ENCODE measurements around the gene MFAP3L.
A peak's percentile ranks its signal among the peaks of the same experiment; 100 is the strongest.
"Not testable (repeated sequence)": the region's sequence is repeated elsewhere in the genome, so short reads cannot be mapped to it uniquely, and the experiment has no call there.

Gene MFAP3L

DNA sequence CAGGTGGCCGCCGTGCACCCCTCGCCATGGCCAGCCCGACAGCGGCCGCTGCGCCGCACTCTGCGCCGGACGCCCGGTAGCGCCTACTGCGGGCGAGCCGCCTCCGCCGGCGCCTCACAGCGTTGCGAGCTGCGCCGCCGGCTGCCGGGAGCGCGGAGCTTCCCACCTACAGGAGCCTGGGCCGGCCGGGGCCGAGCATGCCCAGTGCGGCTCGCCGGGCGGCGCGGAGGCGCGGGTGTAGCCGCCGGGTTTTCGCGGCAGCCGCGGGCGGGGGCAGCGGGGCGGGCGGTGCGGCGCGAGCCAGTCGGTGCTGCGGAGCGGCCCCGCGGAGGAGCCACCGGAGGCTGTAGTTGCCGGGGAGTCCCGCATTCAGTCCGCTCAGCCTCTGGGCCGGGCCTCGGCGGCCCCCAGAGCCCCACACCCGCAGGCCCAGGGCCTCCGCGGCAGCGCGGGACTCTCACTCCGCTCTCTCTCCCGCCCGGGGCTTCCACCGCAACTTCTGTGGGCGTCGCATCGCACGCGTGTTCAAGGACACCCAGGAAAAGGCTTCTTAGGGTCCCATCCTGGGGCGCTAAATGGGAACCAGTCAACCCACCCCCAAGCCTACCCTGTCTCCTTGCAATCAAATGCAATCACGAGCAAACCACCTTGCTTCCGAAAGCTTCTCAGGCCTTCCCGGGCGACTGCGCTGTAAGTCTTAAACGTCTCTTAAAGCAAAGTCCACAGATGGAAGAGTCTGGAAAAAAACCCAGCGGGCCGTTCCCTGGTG lies at the start of gene MFAP3L:
TSS of gene MFAP3L (minus strand) at position 143 of the 769 bp plus-strand sequence. CDS start 20,518 bp downstream, outside the sequence.
- peak; percentile 45 for DNase-seq (ENCODE audit: low read depth, low spot score)

DNA sequence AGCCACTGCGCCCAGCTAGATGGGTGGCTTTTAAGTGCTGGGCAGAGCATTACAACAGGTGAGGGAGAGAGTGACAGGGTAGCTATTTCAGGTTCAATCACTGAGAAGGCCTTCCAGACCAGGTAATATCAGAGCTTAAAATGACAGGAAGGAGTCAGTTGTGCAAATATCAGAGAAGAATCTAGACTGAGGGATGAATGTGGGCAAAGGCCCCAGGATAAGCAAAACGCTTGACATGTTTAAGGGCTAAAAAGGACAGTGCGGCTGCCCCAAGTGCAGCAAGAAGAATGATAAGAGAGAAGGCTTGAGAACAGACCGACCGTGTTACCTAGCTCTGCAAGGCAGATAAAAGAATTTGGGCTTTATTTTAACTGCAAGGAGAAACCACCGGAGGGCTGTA lies 45.0 kb upstream of the MFAP3L start:
- DNase-seq (ENCODE audit: low read depth, low spot score), result no peak

DNA sequence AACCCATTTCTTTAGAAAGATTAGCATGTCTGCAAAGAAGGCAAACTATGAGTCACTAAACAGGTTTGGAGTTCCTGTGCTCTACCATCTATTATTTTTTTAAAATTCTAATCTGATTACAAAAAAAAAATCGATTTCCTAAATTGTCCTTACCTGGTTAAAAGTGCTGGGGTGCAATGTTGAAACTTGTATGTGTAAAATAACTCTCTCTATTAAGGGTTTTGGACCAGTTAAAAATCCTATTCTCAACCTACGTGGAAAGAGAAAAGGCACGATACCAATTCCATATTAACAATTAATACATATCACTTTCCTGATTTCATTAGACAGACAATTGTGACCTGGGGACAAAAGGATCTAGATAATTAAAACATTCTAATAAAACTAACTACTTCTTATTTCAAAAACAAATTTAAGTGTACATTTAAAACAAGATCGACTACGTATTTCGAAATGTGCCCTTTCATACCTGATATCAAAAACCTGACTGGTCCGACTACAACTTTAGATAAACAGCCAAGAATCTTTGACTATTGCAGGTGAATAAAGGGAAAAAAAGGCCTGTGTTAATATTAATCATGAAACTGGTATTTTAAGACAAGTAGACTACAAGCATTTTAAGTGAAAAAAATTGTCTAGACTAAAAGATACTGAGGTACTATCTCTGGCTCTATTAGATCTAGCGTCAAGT lies 42.4 kb upstream of the MFAP3L start:
- DNase-seq (ENCODE audit: low read depth, low spot score), result no peak

DNA sequence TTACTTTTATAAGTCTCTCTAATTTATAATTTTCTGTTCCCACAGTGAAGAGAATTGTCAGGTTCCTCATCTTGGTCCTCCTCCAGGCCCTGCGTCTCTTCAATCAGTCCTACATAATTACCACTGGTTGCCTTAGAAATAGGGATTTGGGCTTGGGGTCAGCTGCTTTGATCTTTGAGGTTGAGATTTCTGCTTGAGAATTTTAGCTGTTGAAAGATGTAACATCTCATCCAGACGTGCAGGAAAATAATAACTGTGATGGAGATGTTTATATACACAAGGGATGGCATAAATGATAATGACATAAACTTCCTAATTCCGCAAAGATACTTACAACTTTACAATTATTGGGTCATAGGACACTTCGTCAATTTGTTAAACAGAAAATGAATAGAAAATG lies 33.2 kb upstream of the MFAP3L start:
- no peak for DNase-seq (ENCODE audit: low read depth, low spot score)

DNA sequence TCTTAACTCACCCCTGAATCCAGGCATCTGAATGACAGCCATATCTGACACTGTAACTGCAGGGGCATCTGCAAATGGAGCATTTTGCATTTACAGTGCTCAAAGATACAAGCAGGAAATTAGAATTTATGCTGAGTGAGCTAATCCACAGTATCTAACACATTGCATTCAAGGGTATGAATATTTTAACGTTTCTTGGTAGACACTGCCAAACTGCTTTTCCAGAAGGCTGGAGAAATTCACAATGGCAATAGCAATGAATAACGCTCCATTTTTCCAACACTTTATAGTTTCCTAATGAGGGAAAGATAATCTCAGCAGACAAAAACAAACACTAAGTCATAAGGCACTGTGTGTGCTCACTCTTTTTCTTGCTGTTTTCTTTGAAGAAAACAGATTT lies 32.6 kb upstream of the MFAP3L start:
- no peak for DNase-seq (ENCODE audit: low read depth, low spot score)

DNA sequence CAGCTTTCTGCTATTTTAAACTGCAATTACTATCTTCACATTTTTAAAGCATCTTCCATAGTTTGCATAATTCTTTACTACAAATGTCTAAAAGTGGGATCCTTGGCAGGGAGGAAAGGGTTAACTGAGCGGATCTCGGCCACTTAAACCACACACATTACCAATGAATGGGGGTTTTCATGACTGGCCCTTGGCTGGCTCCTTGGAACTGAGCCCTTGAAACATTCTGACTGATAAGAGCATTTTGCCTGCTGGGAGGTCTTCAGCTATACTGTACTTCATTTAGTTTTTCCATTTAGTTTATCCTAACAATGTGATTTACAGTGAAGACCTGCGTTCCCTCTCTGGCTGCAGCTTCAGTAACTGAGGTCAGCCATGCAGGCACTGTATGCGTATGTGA lies 31.7 kb upstream of the MFAP3L start:
- no peak for DNase-seq (ENCODE audit: low read depth, low spot score)

DNA sequence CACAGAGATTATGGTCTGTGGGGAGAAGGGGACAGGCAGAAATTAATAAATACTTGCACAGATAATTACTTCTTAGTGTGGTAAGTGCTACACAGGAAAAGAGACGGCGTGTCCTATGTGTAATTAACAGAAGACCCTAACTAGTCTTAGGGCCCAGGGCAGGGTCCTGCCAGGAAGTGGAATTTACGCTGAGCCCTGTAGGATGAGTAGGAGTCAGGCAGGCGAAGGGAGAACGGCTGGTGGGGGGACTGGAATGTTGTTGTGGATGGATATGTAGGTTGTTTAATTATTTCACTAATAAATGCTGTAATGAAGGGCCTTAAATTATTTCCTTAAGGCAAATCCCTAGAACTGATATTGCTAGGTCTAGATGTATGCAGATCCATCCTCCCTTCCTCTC lies 26.7 kb upstream of the MFAP3L start:
- DNase-seq (ENCODE audit: low read depth, low spot score), result no peak

DNA sequence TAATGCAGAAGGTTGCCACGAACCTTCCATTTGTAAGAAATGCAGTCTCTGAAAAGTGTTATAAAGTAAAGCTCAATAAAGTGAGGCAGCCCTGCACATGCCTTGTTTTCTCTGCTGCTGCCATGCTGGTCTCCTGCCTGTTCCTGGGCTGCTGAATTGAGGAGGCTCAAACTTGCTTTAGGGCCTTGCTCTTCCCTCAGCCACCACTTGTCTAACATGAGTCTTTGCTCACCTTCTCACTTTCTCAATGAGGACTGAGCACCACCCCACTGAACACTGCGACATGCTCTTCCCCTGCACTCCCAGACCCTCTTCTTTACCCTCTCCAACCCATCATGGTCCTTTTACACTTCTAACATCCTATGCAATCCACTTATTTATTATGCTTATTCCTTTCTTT lies 25.2 kb upstream of the MFAP3L start:
- DNase-seq (ENCODE audit: low read depth, low spot score), result no peak

DNA sequence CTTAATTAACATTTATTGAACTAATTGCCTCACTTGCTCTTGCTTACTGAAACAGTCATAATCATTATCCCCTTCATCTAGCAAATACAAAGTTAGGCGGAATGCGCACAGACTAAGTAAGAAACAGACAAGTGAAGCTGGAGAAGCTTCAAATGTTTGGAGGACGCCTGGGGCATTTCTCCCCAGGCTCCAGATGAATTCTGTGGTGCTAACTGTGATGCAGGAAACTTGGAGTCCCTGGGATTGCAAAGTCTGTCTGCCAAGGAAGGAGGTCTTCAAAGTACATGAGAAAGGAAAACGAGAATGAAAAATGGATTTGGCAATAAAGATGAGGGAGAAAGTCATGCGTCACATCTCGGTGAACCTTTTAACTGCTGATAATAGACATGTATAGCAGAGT lies 23.6 kb upstream of the MFAP3L start:
- no peak for DNase-seq (ENCODE audit: low read depth, low spot score)

DNA sequence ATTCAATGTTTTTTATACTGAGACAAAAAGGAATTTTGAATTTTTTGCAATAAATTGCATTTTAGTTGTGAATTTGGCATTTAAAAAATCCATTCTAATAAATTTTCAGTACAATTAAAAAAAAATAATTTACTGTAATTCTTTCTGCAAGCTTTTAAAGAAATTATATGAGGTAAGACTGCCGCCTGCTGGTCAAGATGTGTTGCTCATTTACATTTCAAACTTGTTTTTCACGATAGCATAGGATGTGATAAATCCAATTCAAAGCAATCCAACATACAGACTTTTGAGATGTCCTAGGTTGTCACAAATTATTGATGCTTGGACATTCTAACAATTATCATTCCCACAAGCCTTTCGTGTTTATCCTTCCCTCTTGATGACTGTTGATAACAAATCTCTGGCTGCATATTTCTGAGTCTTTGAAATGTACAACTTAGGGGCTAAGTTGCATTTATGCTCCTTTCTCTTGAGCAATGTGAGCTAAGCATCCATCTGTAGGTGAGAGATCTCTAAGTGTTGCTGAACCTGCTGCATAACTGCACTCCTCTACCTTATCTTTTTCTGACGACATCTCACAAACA lies 21.7 kb upstream of the MFAP3L start:
- DNase-seq (ENCODE audit: low read depth, low spot score), result no peak

DNA sequence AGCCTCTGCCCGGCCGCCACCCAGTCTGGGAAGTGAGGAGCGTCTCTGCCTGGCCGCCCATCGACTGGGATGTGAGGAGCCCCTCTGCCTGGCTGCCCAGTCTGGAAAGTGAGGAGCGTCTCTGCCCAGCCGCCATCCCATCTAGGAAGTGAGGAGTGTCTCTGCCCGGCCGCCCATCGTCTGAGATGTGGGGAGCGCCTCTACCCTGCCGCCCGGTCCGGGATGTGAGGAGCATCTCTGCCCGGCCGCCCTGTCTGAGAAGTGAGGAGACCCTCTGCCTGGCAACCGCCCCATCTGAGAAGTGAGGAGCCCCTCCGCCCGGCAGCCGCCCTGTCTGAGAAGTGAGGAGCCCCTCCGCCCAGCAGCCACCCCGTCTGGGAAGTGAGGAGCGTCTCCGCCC lies 20.0 kb upstream of the MFAP3L start:
- not testable (repeated sequence) for DNase-seq (ENCODE audit: low read depth, low spot score)

DNA sequence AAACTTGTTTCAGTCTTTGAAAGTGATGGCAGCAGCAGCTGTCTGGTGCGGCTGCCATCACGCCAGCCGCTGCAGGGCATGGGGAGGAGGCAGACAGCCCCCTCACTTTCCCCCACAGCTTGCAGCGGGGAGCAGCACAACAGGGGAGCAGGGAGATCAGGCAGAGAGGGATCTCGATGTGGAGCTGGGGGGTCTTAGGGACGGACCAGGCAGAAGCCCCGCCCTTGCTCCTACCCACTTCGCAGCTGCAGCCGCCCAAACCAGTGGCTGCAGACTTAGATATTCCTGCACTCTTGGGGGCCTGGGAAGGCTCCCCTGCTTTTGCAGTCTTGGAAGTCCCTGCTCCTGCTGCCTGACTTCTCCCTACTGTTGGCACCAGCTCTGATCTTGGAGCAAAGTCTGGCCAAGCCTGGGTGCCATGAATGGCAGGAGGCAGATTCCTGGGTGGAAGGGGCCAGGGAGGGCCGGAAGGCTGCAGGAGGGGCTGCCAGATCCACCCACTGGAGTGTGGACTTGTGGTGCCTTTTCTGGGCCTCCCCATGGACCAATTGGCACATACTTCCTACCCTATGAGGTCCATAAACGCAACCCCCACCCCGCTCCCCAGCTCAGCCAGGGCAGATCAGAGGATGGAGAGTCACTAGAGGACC lies 14.0 kb upstream of the MFAP3L start:
- DNase-seq (ENCODE audit: low read depth, low spot score), result no peak

DNA sequence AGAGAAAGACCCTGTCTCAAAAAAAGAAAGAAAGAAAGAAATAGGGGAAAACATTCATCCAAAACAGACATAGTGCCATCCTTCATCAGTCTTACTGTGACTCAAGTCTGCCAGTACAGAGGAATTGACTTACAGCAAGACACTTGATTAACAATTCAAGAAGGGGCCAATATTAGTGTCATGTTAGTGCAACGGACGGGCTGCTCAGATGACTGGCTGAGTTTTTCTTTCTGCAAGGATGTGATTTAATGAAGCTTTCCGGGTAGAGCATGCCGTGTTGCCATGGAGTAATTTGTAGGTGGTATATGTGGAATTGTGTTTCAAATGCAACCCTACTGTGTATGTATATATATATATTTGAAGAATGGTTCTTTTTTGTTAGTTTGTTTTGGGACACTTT lies 12.6 kb upstream of the MFAP3L start:
- no peak for DNase-seq (ENCODE audit: low read depth, low spot score)

DNA sequence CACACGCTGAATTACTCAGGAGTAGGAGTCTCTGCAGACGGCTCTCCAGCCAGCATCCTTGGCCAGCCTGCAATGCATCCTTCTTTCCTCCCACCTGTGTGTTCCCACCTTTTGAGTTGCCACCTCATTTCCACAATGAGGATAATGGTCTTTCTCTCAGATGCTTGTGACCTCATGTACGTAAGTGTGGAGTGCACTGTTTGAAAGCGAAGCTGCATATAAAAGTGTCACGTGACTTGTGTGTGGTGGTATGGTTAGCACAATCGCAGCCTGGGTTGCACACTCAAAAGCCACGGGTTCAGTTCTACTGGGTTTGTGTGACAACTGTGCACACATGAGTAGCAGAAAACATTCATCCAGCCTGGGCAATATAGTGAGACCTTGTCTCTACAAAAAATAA lies 12.0 kb upstream of the MFAP3L start:
- no peak for DNase-seq (ENCODE audit: low read depth, low spot score)

DNA sequence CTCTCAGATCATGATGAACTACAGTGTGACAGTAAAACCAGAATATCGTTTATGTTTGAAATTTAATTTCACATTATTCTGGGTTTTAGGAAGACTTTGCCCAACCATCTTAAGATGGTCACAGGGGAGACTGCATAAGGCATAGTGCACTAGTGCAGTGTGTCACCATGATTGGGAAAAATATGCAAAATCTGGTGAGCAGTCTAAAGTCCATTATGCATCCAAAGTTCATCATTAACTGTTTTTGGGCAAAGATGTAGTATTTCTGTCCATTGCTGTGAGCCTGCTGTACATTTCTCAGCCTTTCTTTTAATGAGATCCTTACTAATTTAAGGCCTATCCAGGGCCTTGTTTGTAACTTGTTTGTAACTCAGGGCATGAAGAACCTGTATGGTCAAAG lies 11.3 kb upstream of the MFAP3L start:
- no peak for DNase-seq (ENCODE audit: low read depth, low spot score)

DNA sequence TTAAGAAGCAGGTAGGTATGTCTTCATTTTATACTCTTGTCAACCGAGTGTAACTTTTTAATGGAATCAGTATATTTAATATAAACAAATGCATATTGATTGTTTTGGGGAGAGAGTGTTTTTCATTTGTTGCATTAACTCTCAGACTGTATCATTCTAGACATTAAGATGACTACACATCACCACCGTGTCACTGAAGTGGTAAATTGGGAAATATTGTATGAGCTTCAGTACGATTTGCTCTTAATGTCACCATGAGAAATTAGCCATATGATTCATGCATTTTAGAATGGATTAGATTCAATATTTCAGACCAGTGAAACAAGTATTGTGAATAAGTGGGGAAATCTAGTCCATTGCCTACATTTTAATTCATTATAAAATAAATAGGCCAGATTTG lies 9.7 kb upstream of the MFAP3L start:
- DNase-seq (ENCODE audit: low read depth, low spot score), result no peak

DNA sequence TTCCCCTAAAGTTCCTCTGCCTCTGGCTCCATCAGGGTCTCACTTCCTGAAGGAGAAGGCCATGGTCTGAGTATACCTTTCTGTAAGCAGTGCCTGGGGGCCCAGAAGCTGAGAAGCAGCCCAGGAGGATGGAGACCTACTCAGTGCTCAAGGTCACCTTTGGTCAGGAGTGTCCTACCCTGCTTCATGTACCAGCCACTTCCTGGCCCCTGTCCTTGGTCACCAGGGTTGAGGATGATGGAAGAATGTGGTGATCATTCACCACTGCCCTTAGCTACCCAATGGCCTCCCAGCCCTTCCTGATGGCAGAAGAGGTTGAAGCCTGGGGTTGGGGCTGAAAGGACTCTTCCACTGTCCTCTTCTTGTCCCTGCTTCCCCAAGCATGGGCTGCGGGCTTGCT lies 9.0 kb upstream of the MFAP3L start:
- DNase-seq (ENCODE audit: low read depth, low spot score), result no peak

DNA sequence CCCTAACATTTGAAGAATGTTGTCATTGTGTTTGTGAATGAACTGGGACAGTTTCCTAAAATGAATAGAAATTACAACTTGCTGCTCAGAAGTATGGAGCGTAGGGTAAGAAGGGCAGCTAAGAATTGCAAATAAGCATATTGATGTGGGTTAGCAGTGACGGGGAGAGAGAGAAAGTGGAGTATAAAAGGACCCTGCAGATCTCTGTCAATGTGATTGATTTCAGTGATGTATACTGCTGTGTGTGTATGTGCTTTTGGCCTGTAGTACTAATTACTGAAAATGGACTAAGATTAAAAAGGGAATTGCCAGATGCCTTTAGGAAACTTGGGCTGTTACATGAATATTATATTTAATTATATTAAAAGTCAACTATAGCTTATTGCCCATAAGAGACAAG lies 7.8 kb upstream of the MFAP3L start:
- no peak for DNase-seq (ENCODE audit: low read depth, low spot score)

DNA sequence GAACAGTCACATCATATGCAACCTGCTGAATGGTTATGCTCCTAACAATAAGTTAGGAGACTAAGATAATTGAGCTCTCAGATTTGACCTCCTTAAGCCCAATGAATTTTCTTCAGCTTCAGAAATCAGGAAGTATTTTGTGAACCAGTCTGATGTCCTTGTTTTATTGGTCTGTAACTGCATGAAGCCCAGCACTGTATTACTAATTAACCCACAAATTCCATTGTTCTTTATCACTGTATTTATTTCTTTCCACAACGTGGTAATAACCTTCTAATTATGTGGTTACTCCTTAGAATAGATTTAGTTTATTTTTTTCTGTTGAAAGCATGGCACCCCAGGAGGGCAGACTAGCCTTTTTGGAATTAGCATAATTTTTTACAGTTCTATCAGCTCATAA lies 3.9 kb upstream of the MFAP3L start:
- DNase-seq (ENCODE audit: low read depth, low spot score), result no peak

DNA sequence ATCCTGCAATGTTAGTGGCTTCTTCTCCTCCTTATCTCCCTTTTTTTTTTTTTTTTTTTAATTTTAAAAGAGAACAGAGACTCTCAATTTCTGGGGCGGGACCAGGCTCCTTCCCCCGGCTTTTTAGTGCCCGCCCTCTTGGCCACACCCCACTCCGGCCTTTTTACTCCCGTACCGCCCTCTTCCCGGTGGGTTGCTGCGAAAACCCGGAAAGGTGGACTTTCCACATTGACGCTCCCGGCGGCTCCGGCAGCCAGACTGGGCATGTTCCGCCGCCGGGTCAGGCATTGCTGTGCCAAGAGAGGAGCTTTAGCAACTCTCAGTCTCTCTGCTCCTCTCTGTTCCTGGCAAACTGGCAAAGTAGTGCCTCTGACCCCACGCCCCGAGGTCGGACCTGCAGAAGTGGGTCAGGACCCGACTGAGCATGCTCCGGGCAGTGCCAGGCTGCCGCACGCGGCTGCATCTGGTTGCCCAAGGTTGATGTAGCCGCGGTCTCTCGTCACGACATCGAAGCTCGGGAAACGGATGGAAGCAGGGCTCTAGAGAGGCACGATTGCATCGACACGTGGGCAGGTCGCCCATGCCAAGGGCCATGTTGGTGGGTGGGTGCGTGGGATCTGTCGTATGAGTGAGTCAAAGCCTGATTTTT lies 1.1 kb upstream of the MFAP3L start:
- peak; percentile 66 for DNase-seq (ENCODE audit: low read depth, low spot score)

DNA sequence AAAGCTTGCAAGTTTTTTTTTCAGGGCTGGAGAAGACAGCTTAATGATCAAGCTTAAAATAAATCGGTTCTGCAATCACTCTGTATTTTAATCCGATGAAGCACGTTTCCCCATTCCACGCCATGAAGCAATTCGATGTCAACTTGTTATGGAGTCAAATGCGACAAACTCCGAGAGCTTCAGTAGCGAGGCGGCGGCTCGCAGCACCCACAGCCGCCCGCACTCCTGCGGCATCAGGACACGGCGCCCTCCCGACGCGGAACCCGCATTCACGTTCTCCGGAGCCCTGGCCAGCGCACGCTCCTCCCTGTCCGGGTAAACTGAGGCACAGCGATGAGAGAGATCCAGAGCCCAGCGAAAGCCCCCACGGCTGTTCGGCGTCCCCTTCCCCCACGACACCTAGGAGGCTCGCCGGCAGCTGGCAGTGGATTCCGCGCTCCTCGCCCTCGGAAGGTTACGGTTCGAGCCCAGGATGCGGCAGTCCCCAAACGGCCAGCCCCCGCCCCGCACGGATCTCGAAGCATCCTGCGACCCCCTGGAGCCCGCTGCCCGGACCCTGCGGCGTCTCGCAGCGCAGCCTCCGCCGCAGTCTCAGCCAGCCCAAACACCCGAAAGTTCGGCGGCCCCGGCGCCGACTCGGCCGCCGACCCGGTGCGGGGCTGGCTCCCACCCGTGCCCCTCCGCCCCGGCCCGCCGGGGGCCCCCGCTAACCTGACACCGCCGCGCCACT lies 507 bp downstream of the MFAP3L start:
- DNase-seq (ENCODE audit: low read depth, low spot score), result no peak

Data from activated CD4-positive, CD25-positive, alpha-beta regulatory T cell treated with anti-CD3 and anti-CD28 coated beads, Interleukin-2, amount 50 U/mL, for 16 hours (primary cell).